ENCODE results near the gene LEFTY2.
A peak's percentile ranks its signal among the peaks of the same experiment; 100 is the strongest.
"Not testable (repeated sequence)": the region's sequence is repeated elsewhere in the genome, so short reads cannot be mapped to it uniquely, and the experiment has no call there.

The LEFTY2 gene

GRCh38 chr1:225929462-225929861, 11.6 kb downstream of the LEFTY2 start:
- not testable (repeated sequence) for DNase-seq (ENCODE audit: low read depth)

- DNase-seq (ENCODE audit: low read depth), result no peak
These were observed 12.5 kb downstream of the LEFTY2 start for GRCh38 chr1:225928186-225929175.

GRCh38 chr1:225926551-225927113, 14.4 kb downstream of the LEFTY2 start:
- no peak for DNase-seq (ENCODE audit: low read depth)

GRCh38 chr1:225923692-225924555, 17.1 kb downstream of the LEFTY2 start, which contains the start of gene PYCR2:
TSS of gene PYCR2 (minus strand) at chr1:225924250. CDS start at chr1:225924110, 140 bp downstream.
- peak; percentile 93 for DNase-seq (ENCODE audit: low read depth)

DNA sequence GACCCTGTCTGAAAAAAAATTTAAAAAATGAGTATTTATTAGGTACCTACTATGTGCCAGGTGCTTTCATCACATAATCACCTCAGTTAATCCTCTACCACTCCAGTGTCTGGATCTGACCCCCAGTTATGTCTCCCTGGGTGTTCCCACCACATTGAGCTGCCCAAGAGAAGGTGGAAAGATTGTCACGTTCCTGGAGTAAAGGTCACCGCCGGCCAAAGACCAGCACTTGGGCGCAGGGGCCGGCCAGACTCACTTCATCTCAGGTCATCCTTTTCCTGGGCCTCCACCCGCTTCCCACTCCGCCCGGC, 17.7 kb downstream of the LEFTY2 start:
- DNase-seq (ENCODE audit: low read depth), result no peak

DNA sequence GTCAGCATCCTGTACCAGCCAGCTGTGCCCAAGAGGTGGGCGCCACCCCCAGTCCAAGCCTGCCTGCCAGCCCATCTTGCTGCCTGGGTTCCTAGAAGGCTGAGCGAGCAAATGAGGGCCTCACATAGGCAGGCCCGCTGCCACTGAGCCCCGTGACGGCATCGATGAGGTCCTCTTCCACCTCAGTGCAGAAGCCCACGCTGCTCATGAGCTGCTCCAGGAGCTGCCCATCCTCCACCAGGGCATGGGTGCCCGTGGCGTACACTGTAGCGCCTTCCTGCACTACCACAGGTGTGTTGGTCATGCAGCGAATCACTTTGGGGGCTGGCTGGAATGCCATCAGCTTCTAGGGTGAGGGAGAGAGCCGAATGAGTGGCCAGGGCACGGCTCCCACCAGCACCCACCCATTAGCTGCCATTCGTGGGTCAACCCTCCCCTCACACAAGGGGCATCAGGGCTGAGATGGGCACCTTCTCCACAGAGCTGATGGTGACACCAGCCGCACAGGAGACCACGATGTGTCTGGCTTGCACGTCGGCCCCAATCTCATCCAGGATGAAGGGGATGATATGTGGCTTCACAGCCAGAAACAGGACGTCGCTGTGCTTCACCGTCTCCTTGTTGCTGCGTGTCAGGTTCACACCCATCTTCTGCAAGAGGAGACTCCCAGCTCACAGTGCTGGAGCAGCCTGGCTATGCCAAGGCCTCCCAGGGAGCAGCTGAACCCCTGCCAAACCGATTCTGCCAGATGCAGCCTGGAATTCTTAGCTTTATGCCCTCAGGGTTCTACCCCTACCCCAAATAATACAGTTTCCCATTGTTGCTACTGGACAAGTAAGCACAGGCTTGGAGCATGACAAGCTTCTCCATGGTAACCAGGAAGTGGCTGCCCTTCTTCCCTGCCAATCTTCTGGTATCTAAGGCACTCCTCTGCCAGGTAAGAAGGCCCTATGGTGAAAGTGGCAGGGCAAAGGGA, 19.0 kb downstream of the LEFTY2 start:
- no peak for DNase-seq (ENCODE audit: low read depth)

DNA sequence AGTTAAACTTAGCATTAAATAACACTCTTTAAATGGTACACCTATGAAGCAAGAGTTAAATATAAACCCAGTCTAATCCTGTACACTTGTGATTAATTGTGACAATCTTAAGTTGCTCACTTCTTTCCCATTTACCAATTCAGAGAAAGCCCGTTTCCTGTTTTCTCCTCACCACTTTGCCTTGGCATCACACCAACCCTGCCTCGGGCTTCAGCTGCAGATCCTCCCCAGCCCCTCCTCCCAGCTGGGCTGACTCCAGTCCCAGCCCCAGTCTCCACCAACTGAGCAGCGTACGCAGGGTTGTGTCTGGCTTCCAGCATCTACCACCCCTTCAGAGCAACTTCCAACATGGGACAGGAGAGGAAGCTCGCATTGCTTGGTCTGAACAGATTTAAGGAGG, 21.1 kb downstream of the LEFTY2 start:
- no peak for DNase-seq (ENCODE audit: low read depth)

DNA sequence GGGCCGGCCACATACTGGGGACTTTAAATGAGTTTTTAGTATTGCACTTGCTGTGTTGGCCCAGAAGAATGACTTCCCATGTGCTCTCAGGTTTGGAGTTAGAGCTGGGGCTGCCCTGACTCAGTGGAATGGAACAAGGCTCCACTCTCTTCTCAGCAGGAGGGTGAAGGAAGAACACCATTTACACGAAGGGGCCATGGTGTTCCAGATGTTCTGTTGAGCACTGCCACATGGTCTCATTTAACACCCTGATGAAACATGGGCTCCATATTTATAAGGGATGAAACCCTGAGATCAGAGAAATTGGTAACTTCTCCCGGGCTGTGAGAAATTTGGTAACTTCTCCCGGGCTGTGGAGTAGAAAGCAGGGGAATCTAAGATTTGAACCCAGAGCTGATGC, 22.7 kb downstream of the LEFTY2 start:
- DNase-seq (ENCODE audit: low read depth), result no peak

DNA sequence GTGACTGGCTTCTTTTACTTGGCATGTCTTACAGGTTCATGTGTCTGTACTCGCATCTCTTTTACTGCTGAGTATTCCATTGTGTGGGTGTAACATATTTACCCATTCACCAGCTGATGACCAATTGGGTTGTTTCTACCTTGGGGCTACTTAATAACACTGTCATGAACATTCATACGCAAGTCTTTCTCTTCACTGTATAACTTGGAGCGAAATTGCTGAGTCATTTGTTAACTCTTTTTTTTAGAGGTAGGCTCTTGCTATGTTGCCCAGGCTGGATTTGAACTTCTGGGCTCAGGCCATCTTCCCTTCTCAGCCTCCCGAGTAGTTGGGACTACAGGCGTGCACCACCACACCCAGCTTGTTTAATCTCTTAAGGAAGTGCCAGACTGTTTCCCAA, 23.5 kb downstream of the LEFTY2 start:
- no peak for DNase-seq (ENCODE audit: low read depth)

- no peak for DNase-seq (ENCODE audit: low read depth)
These were observed 23.9 kb downstream of the LEFTY2 start for GRCh38 chr1:225917101-225917500.

DNA sequence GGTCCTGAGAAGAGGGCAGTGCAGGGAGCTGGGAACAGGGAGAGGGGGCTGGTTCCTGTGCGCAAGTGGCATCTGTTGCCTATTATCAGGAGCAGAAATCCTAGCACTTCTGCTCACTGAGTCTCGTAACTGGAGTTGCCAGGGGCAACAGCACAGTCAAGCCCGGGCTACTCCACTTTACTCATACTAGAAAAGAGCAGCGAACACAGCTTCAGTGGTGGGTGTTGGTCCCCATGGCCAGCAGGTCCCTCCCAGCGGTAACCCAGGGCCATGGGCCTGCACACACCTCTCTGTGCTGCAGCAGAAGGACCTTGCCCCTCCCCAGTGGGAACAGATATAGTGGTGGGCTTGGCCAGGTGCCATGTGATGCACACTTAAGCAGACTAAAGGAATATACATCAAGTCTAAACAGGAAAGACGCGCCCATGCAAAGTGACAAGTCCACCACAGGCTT, 25.5 kb downstream of the LEFTY2 start:
- DNase-seq (ENCODE audit: low read depth), result no peak

GRCh38 chr1:225914947-225915346, 26.1 kb downstream of the LEFTY2 start:
- no peak for DNase-seq (ENCODE audit: low read depth)

DNA sequence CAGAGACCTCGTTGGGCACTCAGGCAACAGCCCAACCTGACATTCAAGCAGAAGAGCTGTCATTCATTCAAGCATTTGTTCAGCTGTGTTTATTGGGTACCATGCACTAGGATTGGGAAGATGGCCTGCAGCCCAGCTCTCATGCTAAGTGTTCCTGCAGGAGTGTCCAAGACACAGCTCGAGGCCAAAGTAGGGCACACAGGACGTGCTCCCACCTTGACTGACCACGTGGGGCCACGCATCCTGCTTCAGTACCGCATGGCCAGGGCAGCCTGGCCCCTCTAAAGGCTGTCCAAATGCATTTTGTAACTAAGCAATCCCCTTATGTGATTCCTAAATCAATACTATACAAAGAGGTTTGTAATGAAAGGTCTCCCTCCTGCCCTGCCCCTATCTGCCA, 26.6 kb downstream of the LEFTY2 start:
- DNase-seq (ENCODE audit: low read depth), result no peak

GRCh38 chr1:225911191-225912130, 29.6 kb downstream of the LEFTY2 start:
- DNase-seq (ENCODE audit: low read depth), result peak; percentile 57

GRCh38 chr1:225909477-225909876, 31.5 kb downstream of the LEFTY2 start:
- no peak for DNase-seq (ENCODE audit: low read depth)

GRCh38 chr1:225908773-225909172, 32.2 kb downstream of the LEFTY2 start:
- DNase-seq (ENCODE audit: low read depth), result no peak

DNA sequence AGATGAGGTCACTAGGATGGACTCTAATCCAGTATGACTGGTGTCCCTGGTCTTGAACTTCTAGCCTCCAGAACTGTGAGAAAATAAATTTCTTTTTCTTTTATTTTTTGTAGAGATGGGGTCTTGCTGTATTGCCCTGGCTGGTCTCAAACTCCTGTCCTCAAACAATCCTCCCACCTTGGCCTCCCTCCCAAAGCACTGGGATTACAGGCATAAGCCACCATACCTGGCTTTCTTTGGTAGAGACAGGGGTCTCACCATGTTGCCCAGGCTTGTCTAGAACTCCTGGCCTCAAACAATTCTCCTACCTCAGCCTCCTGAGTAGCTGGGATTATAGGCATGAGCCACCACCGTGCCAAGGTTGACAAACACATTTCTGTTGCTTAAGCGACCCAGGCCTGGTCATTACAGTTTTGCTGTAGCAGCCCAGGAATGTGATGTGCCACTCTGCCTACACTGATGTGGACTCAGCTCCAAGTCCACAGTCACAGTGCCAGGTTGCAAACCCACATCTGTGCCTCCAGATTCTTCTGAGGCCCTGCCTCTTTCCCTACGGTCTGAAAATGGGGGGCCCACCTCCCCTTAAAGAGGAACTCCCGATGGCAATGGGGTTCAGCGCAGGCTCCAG, 32.9 kb downstream of the LEFTY2 start:
- DNase-seq (ENCODE audit: low read depth), result no peak

GRCh38 chr1:225907341-225907740, 33.7 kb downstream of the LEFTY2 start:
- no peak for DNase-seq (ENCODE audit: low read depth)

- no peak for DNase-seq (ENCODE audit: low read depth)
These were observed 34.6 kb downstream of the LEFTY2 start for GRCh38 chr1:225906467-225906866.

DNA sequence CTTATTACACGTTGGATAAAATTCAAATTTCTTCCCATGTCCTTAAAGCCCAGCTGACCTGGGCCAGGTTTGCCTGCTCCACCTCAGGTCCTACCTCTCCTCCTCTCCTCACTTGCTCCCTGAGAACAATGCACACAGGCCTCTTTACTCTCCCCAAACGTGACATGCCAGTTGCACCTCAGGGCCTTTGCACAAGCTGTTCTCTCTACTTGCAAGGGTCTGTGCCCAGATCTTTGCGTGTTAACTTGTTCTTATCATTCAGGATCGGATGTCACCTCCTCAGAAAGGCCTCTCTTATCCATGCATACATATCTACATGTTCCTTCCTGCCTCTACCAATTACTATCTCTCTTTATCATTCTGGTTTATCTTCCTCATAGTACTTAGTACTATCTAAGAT, 37.4 kb downstream of the LEFTY2 start:
- DNase-seq (ENCODE audit: low read depth), result no peak
